DMS 273 treated with DMSO at 0.1 percent for 48 hours (cell line): ENCODE results near the gene GPR156.
"Not testable (repeated sequence)": the region's sequence is repeated elsewhere in the genome, so short reads cannot be mapped to it uniquely, and the experiment has no call there.

Source experiments
- DNase-seq: peaks from one replicate; lab custom pipeline; 2025; lab: John Stamatoyannopoulos, UW

GPR156 gene

DNA sequence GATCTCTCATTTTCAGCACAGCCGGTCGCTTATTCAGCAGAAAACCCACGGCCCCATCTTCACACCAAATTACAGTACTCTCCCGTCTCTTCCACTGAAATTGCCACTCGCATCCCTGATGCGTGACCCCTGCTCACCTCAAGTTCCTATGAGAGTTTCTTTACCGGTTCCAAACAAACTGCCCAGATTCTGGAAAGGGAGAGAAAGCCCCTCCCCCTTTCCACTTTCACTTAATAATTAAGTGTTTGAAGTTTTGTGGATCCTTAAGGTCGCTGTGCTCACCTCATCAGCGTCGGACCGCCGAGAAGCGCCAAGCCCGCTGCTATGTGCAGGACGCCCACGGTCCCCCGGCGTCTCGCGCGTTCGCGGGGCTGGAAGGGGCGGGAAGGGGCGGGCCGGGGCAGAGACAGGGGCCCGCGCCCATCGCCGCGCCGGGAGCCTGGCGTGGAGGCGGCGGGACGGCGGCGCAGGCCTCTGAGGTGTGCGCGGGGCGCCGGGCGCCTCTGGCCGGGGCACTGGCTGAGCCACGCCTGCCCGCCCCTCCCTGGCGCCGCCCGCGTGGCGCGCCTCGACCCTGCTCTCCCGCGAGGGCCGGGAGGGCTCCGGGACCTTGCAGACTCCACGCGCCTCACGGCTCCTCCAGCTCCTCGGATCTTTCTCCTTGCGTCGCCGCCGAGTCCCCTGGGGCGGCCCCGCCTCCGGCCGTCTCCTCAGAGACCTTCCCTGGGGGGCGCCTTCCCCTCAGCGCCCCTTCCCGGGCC lies at the start of gene GPR156:
TSS of gene GPR156 (minus strand) at position 476 of the 761 bp plus-strand sequence. CDS start 41,124 bp downstream, outside the sequence.
- no peak for DNase-seq

DNA sequence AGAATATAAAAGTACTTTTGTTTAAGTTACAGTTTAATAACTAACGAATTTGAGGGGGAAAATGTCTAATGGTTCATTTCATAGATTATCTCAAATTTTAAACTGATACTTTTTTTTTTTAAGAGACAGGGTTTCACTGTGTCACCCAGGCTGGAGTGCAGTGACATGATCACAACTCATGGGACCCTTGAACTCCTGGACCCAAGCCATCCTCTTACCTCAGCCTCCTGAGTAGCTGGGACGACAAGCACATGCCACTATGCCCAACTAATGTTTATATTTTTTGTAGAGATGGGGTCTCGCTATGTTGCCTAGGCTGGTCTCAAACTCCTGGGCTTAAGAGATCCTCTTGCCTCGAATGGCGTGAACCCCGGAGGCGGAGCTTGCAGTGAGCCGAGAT lies 47.6 kb upstream of the GPR156 start:
- no peak for DNase-seq

DNA sequence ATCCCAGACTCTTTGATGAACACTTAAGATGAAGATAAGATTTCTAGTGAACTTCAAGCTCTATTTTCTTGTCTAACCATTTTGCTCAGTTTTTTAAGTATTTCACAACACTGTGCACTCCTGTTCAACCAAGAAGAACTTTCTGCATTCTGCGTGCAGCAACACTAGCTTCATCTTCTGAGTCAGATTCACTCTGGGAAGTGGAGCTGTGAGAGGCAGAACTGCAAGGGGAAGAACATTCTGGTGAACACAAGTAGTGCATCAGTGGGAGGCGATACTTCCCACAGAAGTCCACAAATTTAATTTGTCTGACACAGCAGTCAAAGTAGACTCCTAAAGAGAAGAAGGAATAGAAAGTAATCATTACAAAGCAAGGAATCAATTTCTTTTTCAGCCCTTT lies 46.1 kb upstream of the GPR156 start:
- DNase-seq: no peak

DNA sequence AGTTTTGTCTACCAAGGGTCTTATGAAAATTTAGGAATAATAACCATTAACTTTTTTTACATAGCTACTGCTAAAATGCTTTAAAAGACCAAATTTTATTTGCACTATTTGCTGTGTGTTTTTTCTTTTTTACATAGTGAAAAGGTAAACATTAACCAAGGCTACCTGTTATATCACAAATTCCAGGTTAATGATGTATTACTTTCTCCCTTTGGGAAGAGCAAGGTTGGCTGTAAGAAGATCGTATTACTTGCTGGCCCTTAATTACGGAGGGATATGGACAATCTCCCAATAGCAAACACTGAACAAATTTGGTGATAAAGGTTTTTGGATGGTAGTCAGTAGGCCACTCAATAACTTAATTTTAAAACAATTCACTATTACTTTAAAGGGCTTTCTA lies 41.8 kb upstream of the GPR156 start:
- no peak for DNase-seq

DNA sequence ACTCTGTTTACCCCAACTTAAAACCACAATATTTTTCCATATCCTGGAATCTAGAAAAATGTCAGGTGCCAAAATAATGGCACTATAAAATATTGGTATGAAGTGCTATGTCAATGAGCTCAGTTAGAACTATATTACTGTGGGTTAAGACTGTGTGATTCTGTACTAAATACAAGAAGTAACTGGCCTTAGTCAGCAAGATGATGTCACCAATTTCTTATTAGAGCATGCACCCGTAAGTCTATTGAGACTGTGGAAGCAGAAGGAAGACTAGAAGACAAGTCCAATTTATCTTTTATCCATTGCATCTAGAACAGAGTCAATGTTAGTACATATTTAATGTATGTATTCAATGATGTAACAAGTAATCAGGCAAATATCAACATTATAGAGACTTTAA lies 39.2 kb upstream of the GPR156 start:
- DNase-seq: no peak

DNA sequence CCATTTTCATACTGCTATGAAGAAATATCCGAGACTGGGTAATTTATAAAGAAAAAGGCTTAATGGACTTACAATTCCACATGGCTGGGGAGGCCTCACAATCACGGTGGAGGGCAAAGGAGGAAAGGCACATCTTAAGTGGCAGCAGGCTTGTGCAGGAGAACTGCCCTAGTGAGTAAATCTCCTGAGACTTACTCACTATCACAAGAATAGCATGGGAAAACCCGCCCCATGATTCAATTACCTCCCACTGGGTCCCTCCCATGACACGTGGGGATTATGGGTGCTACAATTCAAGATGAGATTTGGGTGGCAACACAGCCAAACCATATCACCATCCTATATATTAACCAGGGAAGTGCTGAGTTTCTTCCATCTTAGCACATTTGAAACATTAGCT lies 38.7 kb upstream of the GPR156 start:
- not testable (repeated sequence) for DNase-seq

DNA sequence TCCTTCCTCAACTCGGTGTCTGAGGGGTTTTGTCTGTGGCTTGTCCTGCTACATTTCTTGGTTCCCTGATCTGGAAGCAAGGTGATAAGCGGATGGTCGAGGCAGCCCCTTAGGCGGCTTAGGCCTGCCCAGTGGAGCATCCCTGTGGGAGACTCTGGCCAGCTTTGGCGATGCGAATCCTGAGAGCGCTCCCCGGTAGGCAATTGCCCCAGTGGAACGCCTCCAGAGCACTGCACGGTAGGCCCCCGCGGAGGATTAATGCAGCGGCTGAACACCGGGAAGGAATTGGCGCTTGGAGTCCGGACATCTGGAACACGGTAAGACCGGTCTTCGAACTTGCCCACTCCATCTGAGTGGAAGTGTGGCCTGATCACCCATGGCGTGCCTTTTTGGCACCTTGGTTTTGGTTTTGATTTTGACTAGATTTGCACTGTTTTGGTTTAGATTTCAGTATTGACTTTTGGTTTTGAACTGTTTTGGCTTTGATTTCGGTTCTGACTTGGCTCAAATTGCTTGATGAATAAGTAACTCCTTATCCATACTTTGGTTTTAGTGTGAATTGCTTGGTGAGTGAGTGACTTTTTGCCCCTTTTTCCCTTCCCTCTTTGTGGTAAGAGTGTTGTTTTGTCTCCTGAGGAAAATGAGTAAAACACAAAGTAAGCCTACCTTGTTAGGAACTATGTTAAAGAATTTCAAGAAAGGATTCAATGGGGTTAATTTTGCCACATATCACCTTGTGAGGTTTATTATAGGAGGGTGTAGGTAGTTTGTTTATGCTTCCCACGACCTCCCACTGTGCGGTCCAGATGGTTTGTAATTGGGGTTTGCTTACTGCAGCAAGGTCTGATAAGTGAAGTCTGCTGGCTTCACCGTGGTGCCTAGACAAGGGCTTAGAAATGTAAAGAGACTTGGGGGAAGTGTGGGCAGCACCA lies 27.1 kb upstream of the GPR156 start:
- peak; percentile 20 for DNase-seq

DNA sequence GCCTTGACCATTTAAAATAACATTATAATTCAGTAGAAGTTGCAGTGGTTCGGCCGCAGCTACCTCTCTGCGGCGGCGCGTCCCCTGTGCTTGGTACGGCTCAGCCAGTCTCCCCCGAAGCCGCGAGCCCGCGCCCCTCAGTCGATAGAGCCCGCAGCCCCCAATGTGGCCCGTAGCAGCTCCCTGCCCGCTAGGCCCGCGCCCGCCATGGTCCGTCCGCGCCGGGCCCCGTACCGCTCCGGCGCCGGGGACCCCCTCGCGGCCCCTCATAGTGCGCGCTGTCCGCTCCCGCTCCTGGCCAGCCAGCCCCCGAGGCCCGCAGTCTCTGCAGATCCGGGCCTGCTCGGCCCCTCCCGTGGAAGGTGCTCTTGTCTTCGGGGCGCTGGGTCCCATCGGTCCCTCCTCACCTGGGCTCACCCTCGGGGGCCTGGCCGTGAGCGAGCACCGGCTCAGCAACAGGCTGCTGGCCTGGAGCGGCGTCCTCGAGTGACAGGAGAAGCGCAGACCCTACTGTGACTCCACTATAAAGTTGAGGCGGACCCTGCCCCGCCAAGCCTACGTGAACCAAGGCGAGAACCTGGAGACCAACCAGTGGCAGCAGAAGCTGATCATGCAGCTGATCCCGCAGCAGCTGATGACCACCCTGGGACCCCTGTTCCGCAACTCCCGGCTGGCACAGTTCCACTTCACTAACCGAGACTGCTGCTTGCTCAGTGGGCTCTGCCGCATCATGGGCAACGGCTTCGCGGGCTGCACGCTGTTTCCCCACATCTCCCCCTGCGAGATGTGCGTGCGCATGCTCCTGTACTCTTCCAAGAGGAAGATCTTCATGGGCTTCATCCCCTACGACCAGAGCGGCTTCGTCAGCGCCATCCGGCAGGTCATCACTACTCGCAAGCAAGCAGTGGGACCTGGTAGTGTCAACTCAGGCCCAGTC lies 21.8 kb upstream of the GPR156 start:
- no peak for DNase-seq

DNA sequence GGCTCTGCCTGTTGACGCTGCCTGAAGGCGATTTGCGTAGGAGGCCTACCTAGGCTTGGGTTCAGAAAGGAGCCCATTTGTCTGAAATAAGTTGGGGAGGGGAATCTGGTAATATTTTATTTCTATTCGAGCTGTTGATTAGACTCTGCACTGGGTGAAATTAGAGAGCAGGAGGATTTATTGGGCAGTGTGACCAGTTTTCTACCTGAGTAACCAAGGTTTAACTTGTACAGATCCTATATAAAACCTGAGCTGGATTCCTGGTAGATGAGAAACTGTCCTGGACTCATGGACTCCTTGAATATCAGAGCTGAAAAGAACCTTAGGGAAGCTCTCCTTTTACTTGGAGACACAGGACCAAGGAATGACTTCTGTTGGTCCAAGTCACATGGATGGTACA lies 19.6 kb upstream of the GPR156 start:
- no peak for DNase-seq

DNA sequence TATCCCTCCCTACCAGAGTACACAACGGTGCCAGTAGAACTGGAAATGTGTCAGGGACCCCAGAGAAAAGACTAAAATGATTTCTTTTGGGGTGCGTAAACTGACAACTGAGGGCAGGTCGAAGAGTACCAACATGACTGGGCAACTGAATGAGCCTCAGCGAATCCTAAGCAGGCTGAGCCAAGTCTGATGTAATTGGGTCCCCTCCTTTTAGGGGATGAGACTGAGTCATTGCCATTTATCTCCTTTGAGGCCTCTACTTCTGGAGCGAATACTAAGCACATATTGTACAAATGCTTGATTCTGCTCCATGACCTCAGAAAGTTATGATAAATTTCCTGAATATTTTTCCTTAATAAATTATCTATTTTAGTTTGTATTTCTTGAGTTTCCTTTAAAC lies 17.3 kb upstream of the GPR156 start:
- no peak for DNase-seq

DNA sequence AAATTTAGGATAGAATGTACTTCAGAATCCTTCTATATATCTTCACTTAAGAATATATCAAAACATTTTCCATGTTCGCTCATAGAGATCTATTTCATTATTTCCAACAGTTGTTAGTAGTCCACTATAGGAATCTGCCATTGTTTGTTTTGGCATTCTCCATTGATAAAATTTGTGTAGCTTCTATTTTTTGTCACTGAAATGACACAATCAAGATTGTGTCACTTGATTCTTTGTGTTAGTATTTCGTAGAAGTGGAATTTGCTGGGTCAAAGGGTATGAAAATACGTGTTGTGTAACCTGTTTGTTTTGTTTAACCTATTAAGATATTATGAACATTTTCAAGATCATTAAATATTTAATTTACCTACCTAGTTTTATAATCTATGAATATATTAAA lies 15.9 kb upstream of the GPR156 start:
- DNase-seq: no peak

DNA sequence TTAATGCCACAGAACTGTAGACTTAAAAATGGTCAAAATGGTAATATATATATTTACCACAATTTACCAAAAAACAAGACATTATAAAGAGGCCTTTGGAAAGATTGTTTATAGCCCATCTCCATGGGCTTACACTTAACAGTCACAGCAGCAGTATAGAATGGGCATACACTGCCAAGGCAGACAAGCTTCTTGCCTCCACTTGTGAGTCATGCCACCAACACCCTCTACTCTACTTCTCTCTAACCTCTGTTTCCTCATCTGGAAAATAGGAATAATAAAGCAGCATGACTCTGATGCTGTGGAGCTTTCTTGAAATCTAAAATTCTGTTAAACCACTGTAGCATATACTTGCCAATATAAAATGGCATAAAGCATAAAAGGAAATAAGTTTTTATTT lies 14.4 kb upstream of the GPR156 start:
- DNase-seq: no peak

DNA sequence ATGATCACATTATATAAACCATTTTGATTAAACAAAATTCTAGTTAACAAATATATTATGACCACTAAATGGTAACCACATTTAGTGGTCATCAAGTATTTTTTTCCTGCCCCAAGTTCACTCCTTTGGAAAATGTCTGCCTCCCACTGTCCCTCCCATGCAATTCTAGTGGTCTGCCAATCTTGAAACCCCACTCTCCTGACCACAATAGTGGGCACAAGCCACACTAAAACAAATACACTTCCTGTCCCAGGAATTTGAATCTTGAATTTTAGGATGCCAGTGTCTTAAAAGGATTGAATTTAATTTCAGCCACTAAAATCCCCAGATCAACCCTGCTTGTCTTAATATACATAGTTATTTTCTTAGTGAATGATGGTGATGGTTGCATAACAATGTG lies 14.0 kb upstream of the GPR156 start:
- DNase-seq: no peak

DNA sequence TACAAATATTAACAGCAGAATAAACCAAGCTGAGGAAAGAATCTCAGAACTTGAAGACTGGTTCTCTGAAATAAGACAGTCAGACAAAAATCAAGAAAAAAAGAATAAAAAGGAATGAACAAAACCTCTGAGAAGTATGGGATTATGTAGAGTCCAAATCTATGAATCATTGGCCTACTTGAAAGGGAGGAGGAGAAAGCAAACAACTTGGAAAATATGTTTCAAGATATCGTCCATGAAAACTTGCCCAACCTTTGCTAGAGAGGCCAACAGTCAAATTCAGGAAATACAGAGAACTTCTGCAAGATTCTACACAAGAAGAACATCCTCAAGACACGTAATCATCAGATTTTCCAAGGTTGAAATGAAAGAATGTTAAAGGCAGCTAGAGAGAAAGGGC lies 6.5 kb upstream of the GPR156 start:
- not testable (repeated sequence) for DNase-seq

DNA sequence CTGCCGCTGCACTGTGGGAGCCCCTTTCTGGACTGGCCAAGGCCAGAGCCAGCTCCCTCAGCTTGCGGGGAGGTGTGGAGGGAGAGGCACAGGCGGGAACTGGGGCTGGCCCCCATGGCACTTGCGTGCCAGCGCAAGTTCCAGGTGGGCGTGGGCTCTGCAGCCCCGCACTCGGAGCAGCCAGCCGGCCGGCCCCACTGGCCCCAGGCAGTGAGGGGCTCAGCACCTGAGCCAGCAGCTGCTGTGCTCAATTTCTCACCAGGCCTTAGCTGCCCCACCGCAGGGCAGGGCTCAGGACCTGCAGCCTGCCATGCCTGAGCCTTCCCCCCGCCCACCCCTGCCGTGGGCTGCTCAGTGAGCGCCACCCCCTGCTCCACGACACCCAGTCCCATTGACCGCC lies 4.6 kb upstream of the GPR156 start:
- DNase-seq: no peak

DNA sequence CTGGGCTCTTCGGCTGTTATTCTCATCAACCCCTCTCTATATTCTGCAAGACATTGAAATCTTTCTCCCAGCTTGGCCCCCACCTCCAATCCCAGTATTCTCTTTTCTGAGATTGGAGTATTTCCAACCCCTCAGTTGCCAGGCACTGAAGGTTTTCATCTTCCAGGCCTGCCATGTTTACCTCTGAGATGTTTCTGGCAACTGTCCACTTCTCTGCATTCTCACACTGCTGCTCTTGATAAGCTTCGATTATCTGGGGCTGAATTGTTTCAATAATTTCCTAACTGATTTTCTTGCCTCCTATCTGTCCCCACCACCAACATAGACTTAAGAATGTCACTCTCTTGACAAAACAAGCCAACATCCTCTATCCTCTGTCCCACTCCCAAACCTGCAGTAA lies 1.4 kb upstream of the GPR156 start:
- DNase-seq: no peak

DNA sequence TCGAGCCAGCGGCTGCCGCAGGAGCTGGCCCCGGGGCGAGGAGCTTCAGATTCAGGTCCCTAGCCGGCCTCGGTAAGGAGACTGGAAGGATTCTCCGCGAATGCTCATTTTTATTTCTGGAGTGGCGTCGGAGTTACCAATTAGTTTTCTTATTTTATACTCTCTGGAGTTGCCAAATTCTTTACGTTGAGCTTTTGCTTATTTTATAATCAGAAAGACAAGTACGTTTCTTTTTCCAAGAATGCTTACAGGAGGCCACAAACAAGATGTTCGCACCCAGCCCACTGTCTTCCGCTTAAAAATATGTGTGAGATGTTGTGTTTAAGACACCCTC lies 453 bp upstream of the GPR156 start:
- no peak for DNase-seq

DNA sequence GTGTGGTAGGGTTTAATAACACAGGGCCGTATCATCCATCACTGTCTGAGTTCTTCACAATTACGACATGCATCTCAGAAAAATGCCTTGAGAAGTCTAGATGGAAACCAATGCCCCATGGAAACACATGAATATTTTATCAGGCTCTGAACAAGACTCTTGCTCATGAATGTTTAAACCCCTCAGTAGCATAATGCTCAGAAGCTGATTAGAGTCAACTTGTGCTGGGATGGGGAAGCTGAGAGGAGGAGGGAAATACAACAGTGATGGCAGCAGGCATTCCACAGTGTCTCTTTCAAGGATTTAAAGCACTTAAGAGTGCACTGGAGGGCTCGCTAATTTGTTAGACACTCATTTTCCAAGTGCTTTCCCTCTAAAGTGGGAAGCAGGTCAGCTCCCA lies 3.8 kb downstream of the GPR156 start:
- DNase-seq: no peak

DNA sequence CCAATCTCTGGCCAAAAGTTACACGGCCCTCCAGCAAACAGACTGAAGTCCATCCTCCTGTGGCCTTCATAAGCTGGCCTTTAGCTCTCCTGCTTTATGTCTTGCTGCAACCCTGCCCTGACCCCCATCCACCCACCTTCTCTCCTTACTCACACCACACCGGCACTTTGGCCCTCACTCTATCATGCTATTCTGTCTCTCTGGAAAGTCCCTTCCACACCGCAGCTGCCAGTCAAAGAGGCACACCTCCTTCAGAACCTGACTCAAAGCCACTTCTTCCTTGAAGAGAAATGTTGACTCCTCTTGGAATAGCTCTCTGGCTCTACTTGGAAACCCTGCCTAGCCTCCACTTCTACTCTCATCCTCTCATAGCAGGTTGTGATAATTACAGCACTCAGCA lies 4.5 kb downstream of the GPR156 start:
- no peak for DNase-seq

DNA sequence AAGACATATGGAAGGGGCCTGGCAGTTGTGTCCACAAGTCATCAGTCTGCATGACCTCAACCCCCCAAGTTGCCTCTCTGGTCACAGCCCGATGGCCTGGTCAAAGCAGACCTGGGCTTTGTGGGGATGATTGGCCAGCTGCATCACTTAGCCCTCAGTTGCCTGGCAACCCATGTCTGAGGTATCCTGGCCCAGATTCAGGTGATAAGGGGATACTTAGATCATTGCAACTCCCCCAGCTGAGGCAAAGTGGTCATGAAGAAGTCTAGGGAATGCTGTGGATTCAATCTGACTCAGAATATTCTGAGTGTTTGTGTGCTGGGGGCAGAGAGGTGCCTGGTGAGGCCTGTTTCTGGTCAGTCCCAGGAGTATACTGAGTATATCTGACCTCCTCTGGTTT lies 5.0 kb downstream of the GPR156 start:
- DNase-seq: no peak

DNA sequence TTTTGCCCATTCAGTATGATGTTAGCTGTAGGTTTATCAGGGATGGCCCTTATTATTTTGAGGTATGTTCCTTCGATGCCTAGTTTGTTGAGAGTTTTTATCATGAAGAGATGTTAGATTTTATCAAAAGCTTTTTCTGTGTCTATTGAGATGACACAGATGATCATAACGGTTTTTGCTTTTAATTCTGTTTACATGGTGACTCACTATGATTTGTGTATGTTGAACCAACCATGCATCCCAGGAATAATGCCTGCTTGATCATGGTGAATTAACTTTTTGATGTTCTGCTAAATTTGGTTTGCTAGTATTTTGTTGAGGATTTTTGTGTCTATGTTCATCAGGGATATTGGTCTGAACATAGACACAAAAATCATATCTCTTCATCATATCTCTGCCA lies 8.3 kb downstream of the GPR156 start:
- no peak for DNase-seq

DNA sequence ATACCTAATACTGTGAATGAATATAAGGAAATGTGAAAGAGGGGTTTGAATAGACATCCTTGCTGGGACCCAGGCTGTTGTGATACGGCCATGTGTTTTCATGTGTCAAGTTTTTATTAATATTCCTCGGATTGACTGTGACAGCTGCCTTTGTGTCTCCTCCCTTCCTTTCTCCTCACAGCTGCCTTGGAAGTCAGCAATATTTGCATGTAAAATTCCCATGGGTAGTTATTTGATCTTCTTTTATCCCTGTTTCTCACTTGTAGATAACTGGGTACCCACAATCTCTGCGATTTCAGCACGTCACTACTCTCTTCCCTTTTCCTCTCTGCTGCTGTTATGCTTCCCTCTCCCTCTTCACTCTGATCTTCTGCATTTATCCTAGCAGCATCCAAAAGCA lies 9.4 kb downstream of the GPR156 start:
- DNase-seq: peak; percentile 35
